BJ (cell line): Measurements from ENCODE around the gene FBXW8. TPM values are rescaled to one million over a fixed set of nuclear protein-coding genes. Genes with fewer than 3 reads are reported as not detected.

Experiments
- CTCF ChIA-PET: fragments of 350-600 bp; formaldehyde crosslinking; extraction: SDS; loops from one replicate; lab custom pipeline; 2021; ENCODE audit warnings: antibody characterized with exemption, inconsistent platforms; lab: Yijun Ruan, JAX
- POLR2A ChIA-PET: fragments of 300-600 bp; sonication (Branson Sonifier 250); formaldehyde crosslinking; extraction: SDS; loops from one replicate; lab custom pipeline; 2021; ENCODE audit warnings: antibody characterized with exemption; lab: Charles Lee
- DNase-seq: peaks from one replicate; pipeline ENCODE4 v3.0.0-alpha.2; 2011; ENCODE audit warnings: low read depth
- H3K27me3 ChIP-seq: 2 replicates; pipeline ENCODE4 v1.6.0; 2011; ENCODE audit warnings: low read length; ENCODE audit not compliant: control insufficient read depth, insufficient read depth
- H3K36me3 ChIP-seq: 2 replicates; pipeline ENCODE4 v1.5.1; 2011; ENCODE audit warnings: low read length; ENCODE audit not compliant: control insufficient read depth, insufficient read depth
- H3K4me3 ChIP-seq: 2 replicates; pipeline ENCODE4 v1.5.1; 2011; ENCODE audit warnings: low read depth, mild to moderate bottlenecking, control low read depth, low read length
- polyA plus RNA-seq: library from polyadenylated mRNA; depleted of rRNA; stranded (reverse); fragments of >200 nt; gene quantifications from 2 replicates; pipeline ENCODE4 v1.2.3, GENCODE V29; 2011
- TF ChIP-seq, protein P1 (sequence below): IDR thresholded peaks from 2 replicates; pipeline ENCODE4 v1.5.1; 2011; ENCODE audit warnings: low read depth, mild to moderate bottlenecking, control low read depth, inconsistent platforms, low read length, moderate library complexity; ENCODE audit not compliant: insufficient read depth

Gene FBXW8
- polyA plus RNA-seq, 1 experiment: 27.3 TPM

DNA sequence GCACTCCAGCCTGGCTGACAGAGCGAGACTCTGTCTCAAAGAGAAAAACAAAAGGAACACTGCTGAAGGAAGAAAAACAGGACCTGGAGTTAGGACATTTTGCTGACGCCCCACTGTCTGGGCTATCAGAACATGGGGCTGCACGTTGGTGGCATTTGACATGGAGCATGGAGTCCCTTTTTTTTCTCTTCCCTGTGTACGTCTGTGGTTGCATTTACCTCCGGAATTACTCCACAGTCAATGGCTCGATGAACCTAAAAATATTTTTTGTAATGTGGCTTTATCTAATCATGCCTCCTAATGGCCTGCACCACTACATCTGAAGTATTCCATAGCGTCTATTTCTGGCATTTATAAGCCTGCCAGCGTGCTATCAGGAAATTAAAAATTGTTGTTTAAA, 157.7 kb downstream of the FBXW8 start:
- TF ChIP-seq, protein P1, sequence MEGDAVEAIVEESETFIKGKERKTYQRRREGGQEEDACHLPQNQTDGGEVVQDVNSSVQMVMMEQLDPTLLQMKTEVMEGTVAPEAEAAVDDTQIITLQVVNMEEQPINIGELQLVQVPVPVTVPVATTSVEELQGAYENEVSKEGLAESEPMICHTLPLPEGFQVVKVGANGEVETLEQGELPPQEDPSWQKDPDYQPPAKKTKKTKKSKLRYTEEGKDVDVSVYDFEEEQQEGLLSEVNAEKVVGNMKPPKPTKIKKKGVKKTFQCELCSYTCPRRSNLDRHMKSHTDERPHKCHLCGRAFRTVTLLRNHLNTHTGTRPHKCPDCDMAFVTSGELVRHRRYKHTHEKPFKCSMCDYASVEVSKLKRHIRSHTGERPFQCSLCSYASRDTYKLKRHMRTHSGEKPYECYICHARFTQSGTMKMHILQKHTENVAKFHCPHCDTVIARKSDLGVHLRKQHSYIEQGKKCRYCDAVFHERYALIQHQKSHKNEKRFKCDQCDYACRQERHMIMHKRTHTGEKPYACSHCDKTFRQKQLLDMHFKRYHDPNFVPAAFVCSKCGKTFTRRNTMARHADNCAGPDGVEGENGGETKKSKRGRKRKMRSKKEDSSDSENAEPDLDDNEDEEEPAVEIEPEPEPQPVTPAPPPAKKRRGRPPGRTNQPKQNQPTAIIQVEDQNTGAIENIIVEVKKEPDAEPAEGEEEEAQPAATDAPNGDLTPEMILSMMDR: no peak
- ChIA-PET CTCF (no interaction called here), POLR2A (no interaction called here)

DNA sequence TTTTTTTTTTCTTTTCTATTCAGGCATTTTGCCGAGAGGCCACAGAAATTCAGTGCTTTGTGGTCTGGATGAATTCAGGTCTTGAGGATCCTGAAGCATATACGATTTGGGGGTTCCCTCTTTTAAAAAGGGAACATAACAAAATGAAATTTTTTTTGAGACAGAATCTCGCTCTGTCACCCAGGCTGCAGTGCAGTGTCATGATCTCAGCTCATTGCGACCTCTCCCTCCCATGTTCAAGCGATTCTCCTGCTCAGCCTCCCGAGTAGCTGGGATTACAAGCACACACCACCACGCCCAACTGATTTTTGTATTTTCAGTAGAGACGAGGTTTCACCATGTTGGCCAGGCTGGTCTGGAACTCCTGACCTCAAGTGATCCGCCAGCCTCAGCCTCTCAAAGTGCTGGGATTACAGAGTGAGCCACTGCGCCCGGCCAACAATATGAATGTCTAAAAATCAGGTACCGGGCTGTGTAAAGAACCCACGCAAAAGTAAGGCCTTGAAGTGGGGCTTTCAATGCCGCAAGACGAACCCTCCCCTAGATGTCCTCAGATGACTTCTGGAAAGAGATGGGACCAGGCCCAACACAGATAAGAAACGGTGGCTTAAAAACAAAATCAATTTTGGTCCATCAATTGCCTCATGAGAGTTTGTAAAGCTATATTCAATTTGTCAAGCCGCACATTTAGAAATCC, 158.5 kb downstream of the FBXW8 start:
- Histone ChIP-seq H3K4me3 (no peak overlapping the region), H3K36me3 (no peaks in the 10 kb centered on the region), H3K27me3 (peaks cover 4% of the 10 kb centered on the region)
- ChIA-PET CTCF (no interaction called here), POLR2A (no interaction called here)
- TF ChIP-seq, protein P1: no peak
- DNase-seq: no peak

More for the DNA sequence above, 157.7 kb downstream of the FBXW8 start:
- no peaks in the 10 kb centered on the region for H3K36me3 ChIP-seq
- H3K4me3 ChIP-seq: no peak overlapping the region
- peaks cover 4% of the 10 kb centered on the region for H3K27me3 ChIP-seq
- no peak for DNase-seq

DNA sequence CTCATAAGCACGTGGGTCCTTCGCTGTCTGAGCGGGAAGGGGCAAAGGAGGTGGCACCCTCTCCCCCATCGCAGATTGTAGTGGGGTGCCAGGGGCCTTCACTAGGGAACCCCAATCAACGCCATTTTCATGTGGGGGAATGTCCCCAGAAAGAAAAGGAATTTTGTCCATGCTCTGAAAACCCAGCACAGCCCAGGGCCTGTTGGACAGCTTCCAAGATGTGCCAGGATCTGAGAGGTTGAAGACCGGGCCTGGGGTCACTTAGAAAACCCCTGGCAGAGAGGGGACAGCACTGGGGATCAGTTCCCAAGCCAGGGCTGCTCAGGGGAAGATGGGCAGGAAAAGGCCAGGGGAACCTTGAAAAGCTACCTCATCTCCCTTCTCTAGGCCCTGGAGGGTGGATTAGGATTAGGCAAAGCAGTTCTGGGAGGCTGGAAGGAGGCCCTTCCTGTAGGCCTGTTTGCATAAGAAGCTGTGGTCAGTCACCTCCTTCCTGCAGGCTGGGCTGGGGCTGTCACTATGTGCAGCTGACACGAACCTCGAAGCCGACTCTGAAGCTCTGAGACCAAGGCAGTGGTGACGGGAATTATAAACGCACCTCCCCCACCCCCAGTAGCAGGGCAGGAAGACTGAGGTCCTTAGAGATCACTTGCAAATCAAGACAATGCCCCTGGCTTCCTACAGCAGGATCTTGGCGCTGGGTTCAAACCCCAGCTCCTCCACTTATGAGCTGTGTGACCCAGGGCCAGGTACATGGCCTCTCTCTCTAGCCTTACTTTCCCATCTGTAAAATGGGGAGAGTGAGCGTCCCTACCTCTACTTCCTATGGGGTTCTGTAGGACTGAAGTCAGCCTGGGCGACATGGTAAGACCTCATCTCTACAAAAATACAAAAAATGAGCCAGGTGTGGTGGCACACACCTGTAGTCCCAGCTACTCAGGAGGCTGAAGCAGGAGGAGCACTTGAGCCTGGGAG, 159.5 kb downstream of the FBXW8 start:
- TF ChIP-seq, protein P1: no peak
- DNase-seq: no peak
- Histone ChIP-seq H3K27me3 (peaks cover 2% of the 10 kb centered on the region), H3K36me3 (no peaks in the 10 kb centered on the region), H3K4me3 (no peak overlapping the region)
- ChIA-PET POLR2A (no interaction called here), CTCF (no interaction called here)

DNA sequence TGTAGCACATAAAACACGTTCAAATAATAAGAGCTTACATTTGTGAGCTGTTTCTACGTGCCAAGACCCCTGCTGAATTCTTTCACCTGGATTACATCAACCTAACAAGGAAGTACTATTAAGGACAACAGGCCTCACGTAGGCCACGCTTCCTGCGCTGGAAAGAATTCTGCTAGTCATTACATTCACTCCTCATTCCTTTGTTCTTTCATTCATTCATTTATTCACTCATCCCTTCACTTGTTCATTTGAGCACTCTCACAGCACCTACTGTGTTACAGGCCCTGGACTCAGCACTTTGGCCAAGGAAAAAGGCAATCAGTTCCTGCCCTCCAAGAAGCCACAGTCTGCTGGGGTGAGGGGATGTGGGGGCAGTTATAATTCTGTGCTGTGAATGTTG, 160.3 kb downstream of the FBXW8 start:
- Histone ChIP-seq H3K4me3 (no peak overlapping the region), H3K27me3 (no peaks in the 10 kb centered on the region; the same call in none of the 2 replicates), H3K36me3 (no peaks in the 10 kb centered on the region)
- CTCF ChIA-PET: no interaction called here
- POLR2A ChIA-PET: no interaction called here
- TF ChIP-seq, protein P1: no peak
- DNase-seq: no peak

DNA sequence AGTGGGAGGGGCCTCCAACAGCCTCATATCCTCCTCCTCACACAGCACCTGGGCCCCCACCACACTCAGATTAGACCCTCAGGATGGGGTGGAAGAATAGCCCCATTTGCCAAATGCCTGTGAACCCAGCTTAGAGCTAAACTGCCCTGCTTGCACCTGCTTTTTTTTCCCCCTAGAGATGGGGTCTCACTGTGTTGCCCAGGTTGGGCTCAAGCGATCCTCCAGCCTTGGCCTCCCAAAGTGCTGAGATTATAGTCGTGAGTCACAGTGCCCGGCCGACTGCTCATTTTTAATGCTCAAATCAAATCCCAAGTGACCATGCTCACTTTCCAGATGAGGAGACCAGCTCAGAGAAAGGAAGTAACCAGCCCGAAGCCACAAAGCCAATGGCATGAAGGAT, 161.4 kb downstream of the FBXW8 start:
- no peaks in the 10 kb centered on the region for H3K36me3 ChIP-seq
- H3K4me3 ChIP-seq: no peak overlapping the region
- no peak for DNase-seq
- H3K27me3 ChIP-seq: no peaks in the 10 kb centered on the region; the same call in none of the 2 replicates
- CTCF ChIA-PET: interaction anchor here (1.2 kb wide), 1 partner anchor 15 kb away, joined by 4 read pairs; no protein-coding TSS in a partner anchor
- TF ChIP-seq, protein P1: no peak
- POLR2A ChIA-PET: no interaction called here
